ENCODE measurements around the gene ERC2.

DNA sequence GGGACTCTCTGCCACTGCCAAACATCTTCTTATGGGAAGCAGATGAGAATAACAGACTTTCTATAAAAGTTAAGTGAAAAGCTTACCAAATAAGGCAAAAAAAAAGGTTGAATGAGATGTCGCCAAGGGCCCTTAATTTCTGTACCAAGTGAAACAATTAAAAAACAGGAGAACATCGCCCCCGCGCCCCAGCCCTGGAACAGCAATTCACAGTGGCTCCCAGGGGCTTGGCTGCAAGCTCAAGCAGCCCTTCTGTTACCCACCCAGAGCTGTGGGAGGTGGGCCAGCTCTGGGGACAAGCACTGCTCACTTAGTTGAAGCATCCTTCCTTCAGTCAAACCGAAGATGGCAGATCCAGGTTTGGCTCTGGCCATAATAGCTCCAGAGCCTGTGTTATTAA lies 208.0 kb downstream of the ERC2 start:
- TF ChIP-seq EZH2phosphoT487 (IDR thresholded peaks at IDR 0.05; ENCODE audit: borderline replicate concordance, low read depth, low read length), result no peak
- TF ChIP-seq, protein P1, sequence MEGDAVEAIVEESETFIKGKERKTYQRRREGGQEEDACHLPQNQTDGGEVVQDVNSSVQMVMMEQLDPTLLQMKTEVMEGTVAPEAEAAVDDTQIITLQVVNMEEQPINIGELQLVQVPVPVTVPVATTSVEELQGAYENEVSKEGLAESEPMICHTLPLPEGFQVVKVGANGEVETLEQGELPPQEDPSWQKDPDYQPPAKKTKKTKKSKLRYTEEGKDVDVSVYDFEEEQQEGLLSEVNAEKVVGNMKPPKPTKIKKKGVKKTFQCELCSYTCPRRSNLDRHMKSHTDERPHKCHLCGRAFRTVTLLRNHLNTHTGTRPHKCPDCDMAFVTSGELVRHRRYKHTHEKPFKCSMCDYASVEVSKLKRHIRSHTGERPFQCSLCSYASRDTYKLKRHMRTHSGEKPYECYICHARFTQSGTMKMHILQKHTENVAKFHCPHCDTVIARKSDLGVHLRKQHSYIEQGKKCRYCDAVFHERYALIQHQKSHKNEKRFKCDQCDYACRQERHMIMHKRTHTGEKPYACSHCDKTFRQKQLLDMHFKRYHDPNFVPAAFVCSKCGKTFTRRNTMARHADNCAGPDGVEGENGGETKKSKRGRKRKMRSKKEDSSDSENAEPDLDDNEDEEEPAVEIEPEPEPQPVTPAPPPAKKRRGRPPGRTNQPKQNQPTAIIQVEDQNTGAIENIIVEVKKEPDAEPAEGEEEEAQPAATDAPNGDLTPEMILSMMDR (conservative IDR thresholded peaks at IDR 0.05; ENCODE audit: low read length), result no peak

Data from OCI-LY7 (cell line).